ENCODE data around the gene CPXM2.
"Not testable (repeated sequence)": the region's sequence is repeated elsewhere in the genome, so short reads cannot be mapped to it uniquely, and the experiment has no call there.

CPXM2 gene

DNA sequence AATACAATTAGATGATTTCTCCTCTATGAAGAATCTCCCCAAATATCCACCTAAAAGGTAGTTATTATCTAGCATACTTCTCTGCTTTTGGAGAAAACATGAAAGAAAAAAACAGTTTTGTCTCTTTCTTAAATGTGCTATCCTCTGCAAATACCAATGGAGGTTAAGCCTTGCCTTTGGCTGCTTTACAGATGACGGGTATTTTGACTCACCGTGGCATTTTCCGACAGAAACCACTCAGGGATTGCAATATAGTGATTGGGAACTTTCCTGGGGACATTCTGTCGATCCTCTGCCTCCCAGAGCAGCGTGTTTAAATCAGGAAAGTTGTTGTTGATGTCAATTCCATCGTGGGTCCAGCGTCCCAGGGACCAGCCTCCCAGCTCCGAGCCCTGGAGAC is 124.8 kb downstream of the CPXM2 start:
- DNase-seq = no peak

GRCh38 chr10:123766012-123766411 is 125.6 kb downstream of the CPXM2 start:
- no peak for DNase-seq

DNA sequence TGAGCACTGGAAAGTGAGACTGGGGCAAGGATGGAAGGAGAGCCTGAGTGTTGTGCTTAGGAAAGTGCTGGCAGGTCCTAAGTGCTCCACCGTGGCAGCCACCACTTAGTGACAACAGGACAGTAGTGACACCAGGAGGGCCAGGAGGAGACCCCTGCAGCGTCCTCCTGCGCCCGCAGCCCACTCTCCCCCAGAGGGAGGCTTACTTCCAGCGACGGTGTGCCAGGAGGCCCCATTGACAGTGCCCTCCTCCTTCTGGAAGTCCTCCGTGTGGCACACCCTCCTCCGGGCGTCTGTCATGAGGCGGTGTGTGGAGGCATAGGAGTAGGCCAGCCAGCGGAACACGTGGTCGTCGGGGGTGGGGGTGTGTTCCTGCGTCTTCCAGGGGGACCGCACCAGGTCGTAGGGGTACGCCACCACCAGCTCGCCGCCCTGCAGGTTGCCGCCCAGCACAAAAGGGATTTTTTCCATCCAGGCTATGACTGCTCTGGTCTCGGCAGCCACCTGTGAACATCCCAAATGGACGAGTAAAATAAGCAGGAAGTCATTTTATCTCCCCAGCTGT is 129.9 kb downstream of the CPXM2 start:
- DNase-seq = no peak

GRCh38 chr10:123761038-123761428 is 130.6 kb downstream of the CPXM2 start:
- DNase-seq = no peak

- DNase-seq = no peak
Measured at GRCh38 chr10:123760356-123761037, 131.1 kb downstream of the CPXM2 start.

GRCh38 chr10:123759501-123760031 is 132.0 kb downstream of the CPXM2 start:
- DNase-seq = peak; percentile 23

DNA sequence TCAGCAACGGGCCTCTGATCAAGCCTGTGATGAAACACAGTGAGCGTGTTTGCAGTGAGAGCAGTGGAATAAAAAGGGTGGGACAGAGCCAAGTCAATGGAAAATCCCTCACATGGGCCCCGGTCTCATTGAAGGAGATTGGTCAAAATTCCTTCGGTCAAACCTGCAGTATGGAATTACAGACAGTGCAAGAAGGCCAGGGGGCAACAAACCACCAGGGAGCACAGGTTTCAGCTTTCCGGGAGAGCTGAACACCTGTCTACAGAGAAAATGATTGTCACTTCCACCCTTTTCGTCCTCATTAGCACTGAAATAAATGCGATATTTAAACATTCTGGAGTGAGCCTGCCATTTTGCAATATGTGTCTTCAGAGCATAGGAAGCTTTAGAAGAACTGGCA is 132.6 kb downstream of the CPXM2 start:
- no peak for DNase-seq

GRCh38 chr10:123757853-123758252 is 133.8 kb downstream of the CPXM2 start:
- DNase-seq = no peak

GRCh38 chr10:123755061-123755460 is 136.5 kb downstream of the CPXM2 start:
- no peak for DNase-seq

GRCh38 chr10:123754123-123754522 is 137.5 kb downstream of the CPXM2 start:
- no peak for DNase-seq

DNA sequence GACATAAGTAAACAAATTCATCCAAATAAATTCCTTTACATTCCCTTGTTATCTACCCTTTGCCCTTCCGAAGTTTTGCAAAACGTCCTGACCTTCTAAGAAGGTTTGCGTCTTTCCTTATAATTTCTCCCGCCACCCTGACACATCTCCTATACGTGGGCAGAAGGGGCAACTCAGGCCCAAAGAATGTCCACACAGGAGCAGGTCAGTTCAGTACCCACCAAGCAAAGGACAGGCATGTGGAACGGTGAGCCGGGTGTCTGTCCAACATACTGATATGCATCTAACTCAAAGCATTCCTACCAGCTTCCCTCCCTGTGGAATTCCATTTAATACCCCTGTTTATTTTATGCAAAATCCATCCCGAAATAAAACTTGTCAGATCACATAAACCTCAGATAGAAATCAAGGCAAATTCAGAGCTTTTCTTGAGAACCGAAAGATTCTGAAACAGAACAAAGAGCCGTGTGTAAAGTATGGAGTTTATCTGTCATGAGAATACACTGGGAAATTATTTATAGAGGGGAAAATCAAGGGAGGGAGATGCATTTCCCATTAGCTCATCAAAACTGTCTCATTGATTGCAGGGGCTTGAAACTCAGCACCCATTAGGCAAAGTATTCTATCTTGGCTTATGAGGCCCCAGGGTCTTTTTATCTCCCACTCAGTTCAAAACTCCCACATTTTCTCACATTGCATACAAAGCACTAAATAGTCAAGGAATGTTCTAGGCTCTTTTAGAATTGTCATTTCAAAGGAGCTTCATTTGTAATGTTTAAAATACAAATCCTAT is 140.1 kb downstream of the CPXM2 start:
- DNase-seq = no peak

GRCh38 chr10:123750901-123751300 is 140.7 kb downstream of the CPXM2 start:
- DNase-seq = no peak

DNA sequence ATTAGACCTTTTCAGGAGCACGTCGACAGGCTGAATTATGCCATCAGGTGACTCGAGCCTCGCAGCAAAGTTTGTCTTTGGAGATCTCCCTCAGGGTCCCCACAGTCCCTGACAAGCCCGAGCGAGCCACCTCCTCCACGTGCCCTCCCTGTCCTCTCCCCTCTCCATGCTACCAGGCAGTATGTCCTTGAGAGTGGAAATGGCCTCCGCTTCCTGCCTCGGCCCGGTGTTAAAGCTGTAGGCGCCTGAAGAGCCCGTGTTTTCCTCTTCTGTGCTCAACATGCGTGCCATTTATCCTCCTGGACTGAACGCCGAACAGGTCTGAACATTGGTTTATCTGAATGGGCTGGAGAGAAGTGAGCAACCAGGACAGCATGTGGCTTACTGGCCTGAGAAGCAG is 142.9 kb downstream of the CPXM2 start:
- DNase-seq = peak; percentile 49

- DNase-seq = no peak
Measured at GRCh38 chr10:123747426-123747825, 144.2 kb downstream of the CPXM2 start.

GRCh38 chr10:123746942-123747341 is 144.7 kb downstream of the CPXM2 start:
- DNase-seq = no peak

GRCh38 chr10:123746520-123746919 is 145.1 kb downstream of the CPXM2 start:
- no peak for DNase-seq

DNA sequence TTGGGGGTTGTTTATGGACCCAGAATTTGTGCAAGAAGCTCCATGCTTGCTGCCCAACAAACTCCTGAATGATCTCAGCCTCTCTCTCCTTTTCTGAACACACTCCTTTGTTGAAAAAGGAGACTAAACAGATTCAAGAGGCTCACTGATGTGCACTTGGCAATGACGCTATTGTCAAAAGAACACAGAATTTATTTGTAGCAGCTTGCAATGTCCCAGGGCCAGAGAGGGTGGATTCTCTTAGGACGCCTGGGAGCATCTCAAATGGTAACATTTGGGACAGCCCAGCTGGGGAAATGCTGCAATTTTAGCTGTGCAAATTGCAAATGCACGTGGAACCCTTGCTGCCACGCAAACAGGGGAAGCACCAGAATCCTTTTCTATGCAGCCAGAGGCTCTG is 145.5 kb downstream of the CPXM2 start:
- no peak for DNase-seq

- no peak for DNase-seq
Measured at GRCh38 chr10:123744224-123744536, 147.4 kb downstream of the CPXM2 start.

GRCh38 chr10:123743441-123744223 is 148.0 kb downstream of the CPXM2 start:
- no peak for DNase-seq

DNA sequence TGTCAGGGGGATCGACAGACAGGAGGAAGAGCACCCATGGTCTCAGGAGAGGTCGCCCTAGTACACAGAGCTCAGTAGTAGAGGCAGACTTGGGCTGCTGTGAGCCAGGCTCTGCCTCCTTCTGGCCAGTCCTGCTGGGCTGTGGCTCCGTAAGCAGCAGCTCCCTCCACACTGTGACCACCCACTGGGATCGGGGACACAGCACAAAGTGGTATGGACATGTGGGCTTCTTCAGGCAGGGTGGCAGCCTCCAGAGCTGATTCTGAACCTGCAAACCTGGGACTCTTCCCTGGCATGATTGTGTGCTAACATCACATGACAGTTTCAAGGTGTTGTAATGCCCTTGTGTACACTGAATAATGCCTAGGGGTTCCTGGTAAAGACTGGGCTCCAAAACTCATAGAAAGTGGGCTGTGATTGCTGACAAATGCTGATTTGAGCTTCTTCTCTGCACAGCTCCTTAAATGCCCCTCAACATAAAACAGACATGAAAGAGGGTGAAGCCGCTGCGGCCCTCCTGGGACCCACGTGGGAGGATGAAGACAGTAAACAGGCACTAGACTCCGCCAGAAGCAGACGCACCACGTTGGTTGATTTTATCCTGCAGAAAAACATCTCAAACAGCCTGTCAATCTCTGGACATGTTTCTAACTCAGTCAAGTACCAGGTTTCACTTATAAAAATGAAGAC is 148.7 kb downstream of the CPXM2 start:
- no peak for DNase-seq

DNA sequence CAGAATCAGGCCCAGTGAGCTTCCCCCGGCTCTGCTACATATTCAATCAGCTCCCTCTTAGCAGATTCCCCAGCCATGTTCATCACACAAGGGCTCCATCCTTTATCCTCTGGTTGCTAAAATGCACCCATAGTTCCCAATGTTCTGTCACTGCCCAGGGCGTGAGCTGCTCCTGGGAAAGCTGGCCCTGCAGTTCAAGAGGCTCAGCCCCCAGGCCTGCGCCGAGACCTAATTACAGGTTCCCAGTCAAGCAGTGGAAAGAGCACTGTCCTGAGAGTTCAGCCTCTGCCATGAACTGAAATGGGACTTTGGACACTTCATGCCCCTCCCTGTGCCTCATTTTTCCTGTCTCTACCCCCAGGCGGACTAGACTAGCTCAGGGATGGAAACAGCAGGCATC is 149.9 kb downstream of the CPXM2 start:
- DNase-seq = no peak

DNA sequence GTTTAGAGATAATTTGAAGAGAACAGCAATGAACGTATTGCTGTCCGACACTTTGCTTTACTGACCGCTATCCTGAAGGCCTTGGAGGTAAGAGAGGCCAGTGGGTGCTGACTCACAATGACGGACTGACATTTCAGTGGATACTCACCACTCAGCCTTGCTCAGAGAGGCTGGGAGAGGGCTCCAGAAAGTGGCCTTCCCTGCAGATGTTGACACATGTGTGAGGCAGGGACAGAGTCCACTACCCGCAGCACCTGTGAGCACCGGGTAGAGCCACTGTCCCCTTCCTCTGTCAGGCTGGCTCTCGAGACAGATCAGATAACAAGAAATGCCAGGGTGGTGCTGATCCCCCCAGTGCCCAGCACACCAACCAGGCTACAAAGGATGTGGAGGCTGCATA is 150.5 kb downstream of the CPXM2 start:
- DNase-seq = no peak

DNA sequence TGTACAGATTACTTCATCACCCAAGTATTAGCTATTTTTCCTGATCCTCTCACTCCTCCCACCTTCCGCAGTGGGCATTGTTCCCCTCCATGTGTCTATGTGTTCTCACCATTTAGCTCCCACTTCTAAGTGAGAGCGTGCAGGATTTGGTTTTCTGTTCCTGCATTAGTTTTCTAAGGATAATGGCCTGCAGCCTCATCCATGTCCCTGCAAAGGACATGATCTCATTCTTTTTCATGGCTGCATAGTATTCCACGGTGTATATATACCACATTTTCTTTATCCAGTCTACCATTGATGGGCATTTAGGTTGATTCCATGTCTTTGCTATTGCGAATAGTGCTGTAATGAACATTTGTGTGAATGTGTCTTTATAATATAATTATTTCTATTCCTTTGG is 154.7 kb downstream of the CPXM2 start:
- not testable (repeated sequence) for DNase-seq
